Measurements from ENCODE around the gene TFPT.

Gene TFPT

GRCh38 chr19:54156953-54157352, 41.5 kb upstream of the TFPT start:
- Histone ChIP-seq H3K27ac (ENCODE audit: low read length) (no peak overlapping the region), H3K9ac (ENCODE audit: low read length in 2 of 2) (no peak overlapping the region), H3K9me3 (ENCODE audit: control insufficient read depth in 2 of 2, low read length in 2 of 2) (no peaks in the 10 kb centered on the region)

GRCh38 chr19:54156490-54156889, 41.0 kb upstream of the TFPT start:
- peaks cover 34% of the 10 kb centered on the region for H3K4me1 ChIP-seq (ENCODE audit: control insufficient read depth, insufficient read depth, low read length)
- H3K36me3 ChIP-seq (ENCODE audit: control insufficient read depth in 2 of 2, insufficient read depth in 2 of 2, low read length in 2 of 2), result peaks cover 40 to 44% of the 10 kb centered on the region in 2 donors
- H3K9me3 ChIP-seq (ENCODE audit: control insufficient read depth in 2 of 2, low read length in 2 of 2), result no peaks in the 10 kb centered on the region
- H3K4me3 ChIP-seq (ENCODE audit: low read length in 2 of 2), result no peak overlapping the region
- no peak overlapping the region for H3K9ac ChIP-seq (ENCODE audit: low read length in 2 of 2)
- no peak overlapping the region for H3K27ac ChIP-seq (ENCODE audit: low read length)
- no peaks in the 10 kb centered on the region for H3K27me3 ChIP-seq (ENCODE audit: control insufficient read depth in 1 of 2, insufficient read depth in 2 of 2, low read length in 2 of 2)

More at GRCh38 chr19:54156953-54157352, 41.5 kb upstream of the TFPT start:
- H3K27me3 ChIP-seq (ENCODE audit: control insufficient read depth in 1 of 2, insufficient read depth in 2 of 2, low read length in 2 of 2), result no peaks in the 10 kb centered on the region
- peaks cover 37% of the 10 kb centered on the region for H3K4me1 ChIP-seq (ENCODE audit: control insufficient read depth, insufficient read depth, low read length)
- peaks cover 36 to 40% of the 10 kb centered on the region in 2 donors for H3K36me3 ChIP-seq (ENCODE audit: control insufficient read depth in 2 of 2, insufficient read depth in 2 of 2, low read length in 2 of 2)
- H3K4me3 ChIP-seq (ENCODE audit: low read length in 2 of 2), result no peak overlapping the region

- Histone ChIP-seq H3K4me1 (ENCODE audit: control insufficient read depth, insufficient read depth, low read length) (peaks cover 30% of the 10 kb centered on the region), H3K4me3 (ENCODE audit: low read length in 2 of 2) (no peak overlapping the region), H3K27me3 (ENCODE audit: control insufficient read depth in 1 of 2, insufficient read depth in 2 of 2, low read length in 2 of 2) (no peaks in the 10 kb centered on the region), H3K9me3 (ENCODE audit: control insufficient read depth in 2 of 2, low read length in 2 of 2) (no peaks in the 10 kb centered on the region), H3K9ac (ENCODE audit: low read length in 2 of 2) (no peak overlapping the region), H3K27ac (ENCODE audit: low read length) (no peak overlapping the region), H3K36me3 (ENCODE audit: control insufficient read depth in 2 of 2, insufficient read depth in 2 of 2, low read length in 2 of 2) (peaks cover 44% of the 10 kb centered on the region in 2 donors)
These were observed 40.2 kb upstream of the TFPT start for GRCh38 chr19:54155694-54156093.

- H3K9me3 ChIP-seq (ENCODE audit: control insufficient read depth in 2 of 2, low read length in 2 of 2), result no peaks in the 10 kb centered on the region
- H3K4me3 ChIP-seq (ENCODE audit: low read length in 2 of 2), result no peak overlapping the region
- no peaks in the 10 kb centered on the region for H3K27me3 ChIP-seq (ENCODE audit: control insufficient read depth in 1 of 2, insufficient read depth in 2 of 2, low read length in 2 of 2)
- H3K27ac ChIP-seq (ENCODE audit: low read length), result no peak overlapping the region
- peaks cover 22% of the 10 kb centered on the region for H3K4me1 ChIP-seq (ENCODE audit: control insufficient read depth, insufficient read depth, low read length)
- H3K9ac ChIP-seq (ENCODE audit: low read length in 2 of 2), result no peak overlapping the region
- H3K36me3 ChIP-seq (ENCODE audit: control insufficient read depth in 2 of 2, insufficient read depth in 2 of 2, low read length in 2 of 2), result peaks cover 47 to 52% of the 10 kb centered on the region in 2 donors
These were observed 39.3 kb upstream of the TFPT start for GRCh38 chr19:54154603-54155345.

- no peaks in the 10 kb centered on the region for H3K9me3 ChIP-seq (ENCODE audit: control insufficient read depth in 2 of 2, low read length in 2 of 2)
- H3K36me3 ChIP-seq (ENCODE audit: control insufficient read depth in 2 of 2, insufficient read depth in 2 of 2, low read length in 2 of 2), result peaks cover 55 to 62% of the 10 kb centered on the region in 2 donors
- peaks cover 17% of the 10 kb centered on the region for H3K4me1 ChIP-seq (ENCODE audit: control insufficient read depth, insufficient read depth, low read length)
- no peak overlapping the region for H3K4me3 ChIP-seq (ENCODE audit: low read length in 2 of 2)
- H3K9ac ChIP-seq (ENCODE audit: low read length in 2 of 2), result no peak overlapping the region
- H3K27me3 ChIP-seq (ENCODE audit: control insufficient read depth in 1 of 2, insufficient read depth in 2 of 2, low read length in 2 of 2), result no peaks in the 10 kb centered on the region
- H3K27ac ChIP-seq (ENCODE audit: low read length), result peak overlapping the region; percentile 6
These were observed 38.4 kb upstream of the TFPT start for GRCh38 chr19:54153731-54154326.

- H3K27ac ChIP-seq (ENCODE audit: low read length), result peak overlapping the region; percentile 6
- H3K36me3 ChIP-seq (ENCODE audit: control insufficient read depth in 2 of 2, insufficient read depth in 2 of 2, low read length in 2 of 2), result peaks cover 56 to 61% of the 10 kb centered on the region in 2 donors
These were observed 37.5 kb upstream of the TFPT start for GRCh38 chr19:54152878-54153524.

GRCh38 chr19:54152267-54152666, 36.8 kb upstream of the TFPT start:
- H3K4me1 ChIP-seq (ENCODE audit: control insufficient read depth, insufficient read depth, low read length), result peaks cover 12% of the 10 kb centered on the region
- peaks cover 60 to 62% of the 10 kb centered on the region in 2 donors for H3K36me3 ChIP-seq (ENCODE audit: control insufficient read depth in 2 of 2, insufficient read depth in 2 of 2, low read length in 2 of 2)
- H3K9ac ChIP-seq (ENCODE audit: low read length in 2 of 2), result no peak overlapping the region
- no peak overlapping the region for H3K27ac ChIP-seq (ENCODE audit: low read length)
- H3K4me3 ChIP-seq (ENCODE audit: low read length in 2 of 2), result no peak overlapping the region
- H3K9me3 ChIP-seq (ENCODE audit: control insufficient read depth in 2 of 2, low read length in 2 of 2), result no peaks in the 10 kb centered on the region
- no peaks in the 10 kb centered on the region for H3K27me3 ChIP-seq (ENCODE audit: control insufficient read depth in 1 of 2, insufficient read depth in 2 of 2, low read length in 2 of 2)

More at GRCh38 chr19:54152878-54153524, 37.5 kb upstream of the TFPT start:
- Histone ChIP-seq H3K27me3 (ENCODE audit: control insufficient read depth in 1 of 2, insufficient read depth in 2 of 2, low read length in 2 of 2) (no peaks in the 10 kb centered on the region), H3K9me3 (ENCODE audit: control insufficient read depth in 2 of 2, low read length in 2 of 2) (no peaks in the 10 kb centered on the region), H3K4me1 (ENCODE audit: control insufficient read depth, insufficient read depth, low read length) (peaks cover 11% of the 10 kb centered on the region), H3K9ac (ENCODE audit: low read length in 2 of 2) (no peak overlapping the region), H3K4me3 (ENCODE audit: low read length in 2 of 2) (no peak overlapping the region)

- Histone ChIP-seq H3K36me3 (ENCODE audit: control insufficient read depth in 2 of 2, insufficient read depth in 2 of 2, low read length in 2 of 2) (peaks cover 62 to 64% of the 10 kb centered on the region in 2 donors), H3K9me3 (ENCODE audit: control insufficient read depth in 2 of 2, low read length in 2 of 2) (no peaks in the 10 kb centered on the region), H3K4me1 (ENCODE audit: control insufficient read depth, insufficient read depth, low read length) (peaks cover 17% of the 10 kb centered on the region), H3K4me3 (ENCODE audit: low read length in 2 of 2) (no peak overlapping the region), H3K27me3 (ENCODE audit: control insufficient read depth in 1 of 2, insufficient read depth in 2 of 2, low read length in 2 of 2) (no peaks in the 10 kb centered on the region), H3K9ac (ENCODE audit: low read length in 2 of 2) (no peak overlapping the region), H3K27ac (ENCODE audit: low read length) (no peak overlapping the region)
These were observed 36.0 kb upstream of the TFPT start for GRCh38 chr19:54151362-54152035.

- Histone ChIP-seq H3K9me3 (ENCODE audit: control insufficient read depth in 2 of 2, low read length in 2 of 2) (no peaks in the 10 kb centered on the region), H3K27ac (ENCODE audit: low read length) (no peak overlapping the region), H3K27me3 (ENCODE audit: control insufficient read depth in 1 of 2, insufficient read depth in 2 of 2, low read length in 2 of 2) (no peaks in the 10 kb centered on the region), H3K9ac (ENCODE audit: low read length in 2 of 2) (no peak overlapping the region), H3K4me3 (ENCODE audit: low read length in 2 of 2) (no peak overlapping the region), H3K36me3 (ENCODE audit: control insufficient read depth in 2 of 2, insufficient read depth in 2 of 2, low read length in 2 of 2) (peaks cover 68 to 76% of the 10 kb centered on the region in 2 donors), H3K4me1 (ENCODE audit: control insufficient read depth, insufficient read depth, low read length) (peaks cover 15% of the 10 kb centered on the region)
These were observed 33.8 kb upstream of the TFPT start for GRCh38 chr19:54149021-54149812.

- Histone ChIP-seq H3K4me3 (ENCODE audit: low read length in 2 of 2) (no peak overlapping the region), H3K4me1 (ENCODE audit: control insufficient read depth, insufficient read depth, low read length) (peaks cover 10% of the 10 kb centered on the region), H3K9ac (ENCODE audit: low read length in 2 of 2) (no peak overlapping the region), H3K27ac (ENCODE audit: low read length) (no peak overlapping the region), H3K36me3 (ENCODE audit: control insufficient read depth in 2 of 2, insufficient read depth in 2 of 2, low read length in 2 of 2) (peaks cover 73 to 76% of the 10 kb centered on the region in 2 donors), H3K27me3 (ENCODE audit: control insufficient read depth in 1 of 2, insufficient read depth in 2 of 2, low read length in 2 of 2) (no peaks in the 10 kb centered on the region), H3K9me3 (ENCODE audit: control insufficient read depth in 2 of 2, low read length in 2 of 2) (no peaks in the 10 kb centered on the region)
These were observed 32.7 kb upstream of the TFPT start for GRCh38 chr19:54148158-54148557.
